HFF-Myc (cell line): Measurements from ENCODE around the gene KRT85.

Experiments used
- DNase-seq: peaks from one replicate; pipeline ENCODE4 v3.0.0-alpha.2; 2011; ENCODE audit warnings: low read depth; ENCODE audit errors: extremely low read depth
- H3K4me3 ChIP-seq: replicated peaks from 2 replicates; pipeline ENCODE4 v1.5.1; 2011; ENCODE audit warnings: low read depth, mild to moderate bottlenecking, control low read depth, low read length
- TF ChIP-seq, protein P1 (sequence below): IDR thresholded peaks from 2 replicates; pipeline ENCODE4 v1.5.1; 2012; ENCODE audit warnings: mild to moderate bottlenecking, low read depth, low read length, control low read depth; ENCODE audit errors: missing control alignments

The KRT85 gene

DNA sequence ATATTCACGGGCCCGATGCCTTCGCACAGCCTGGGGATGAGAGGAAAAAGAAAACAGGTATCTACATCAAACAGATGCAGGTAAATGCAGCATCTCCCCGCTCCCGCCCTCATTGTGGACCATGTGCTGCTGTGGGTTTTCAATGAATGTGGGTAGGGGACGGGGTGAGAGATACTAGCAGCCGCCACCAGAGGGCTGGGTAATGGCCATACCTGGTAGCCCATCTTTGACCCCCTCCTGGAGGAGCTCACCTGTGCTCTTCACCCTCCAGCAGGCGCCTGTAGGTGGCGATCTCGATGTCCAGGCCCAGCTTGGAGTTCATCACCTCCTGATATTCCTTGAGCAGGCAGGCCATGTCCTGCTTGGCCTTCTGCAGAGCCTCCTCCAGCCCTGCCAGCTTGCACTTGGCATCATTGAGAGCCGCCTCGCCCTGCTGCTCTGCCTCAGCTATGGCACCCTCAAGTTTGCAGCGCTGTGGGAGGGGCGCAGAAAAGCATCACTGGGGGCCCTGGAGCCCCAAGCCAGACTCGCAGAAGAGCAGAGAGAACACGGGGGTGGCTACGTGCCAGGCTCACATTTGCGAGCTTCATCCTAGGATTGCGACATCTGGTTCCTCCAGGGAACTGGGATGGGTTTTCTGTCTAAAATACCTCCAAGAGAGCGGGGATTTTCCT lies 28.6 kb upstream of the KRT85 start:
- H3K4me3 ChIP-seq = no peak overlapping the region
- DNase-seq = no peak
- TF ChIP-seq, protein P1, sequence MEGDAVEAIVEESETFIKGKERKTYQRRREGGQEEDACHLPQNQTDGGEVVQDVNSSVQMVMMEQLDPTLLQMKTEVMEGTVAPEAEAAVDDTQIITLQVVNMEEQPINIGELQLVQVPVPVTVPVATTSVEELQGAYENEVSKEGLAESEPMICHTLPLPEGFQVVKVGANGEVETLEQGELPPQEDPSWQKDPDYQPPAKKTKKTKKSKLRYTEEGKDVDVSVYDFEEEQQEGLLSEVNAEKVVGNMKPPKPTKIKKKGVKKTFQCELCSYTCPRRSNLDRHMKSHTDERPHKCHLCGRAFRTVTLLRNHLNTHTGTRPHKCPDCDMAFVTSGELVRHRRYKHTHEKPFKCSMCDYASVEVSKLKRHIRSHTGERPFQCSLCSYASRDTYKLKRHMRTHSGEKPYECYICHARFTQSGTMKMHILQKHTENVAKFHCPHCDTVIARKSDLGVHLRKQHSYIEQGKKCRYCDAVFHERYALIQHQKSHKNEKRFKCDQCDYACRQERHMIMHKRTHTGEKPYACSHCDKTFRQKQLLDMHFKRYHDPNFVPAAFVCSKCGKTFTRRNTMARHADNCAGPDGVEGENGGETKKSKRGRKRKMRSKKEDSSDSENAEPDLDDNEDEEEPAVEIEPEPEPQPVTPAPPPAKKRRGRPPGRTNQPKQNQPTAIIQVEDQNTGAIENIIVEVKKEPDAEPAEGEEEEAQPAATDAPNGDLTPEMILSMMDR = peak; percentile 27

DNA sequence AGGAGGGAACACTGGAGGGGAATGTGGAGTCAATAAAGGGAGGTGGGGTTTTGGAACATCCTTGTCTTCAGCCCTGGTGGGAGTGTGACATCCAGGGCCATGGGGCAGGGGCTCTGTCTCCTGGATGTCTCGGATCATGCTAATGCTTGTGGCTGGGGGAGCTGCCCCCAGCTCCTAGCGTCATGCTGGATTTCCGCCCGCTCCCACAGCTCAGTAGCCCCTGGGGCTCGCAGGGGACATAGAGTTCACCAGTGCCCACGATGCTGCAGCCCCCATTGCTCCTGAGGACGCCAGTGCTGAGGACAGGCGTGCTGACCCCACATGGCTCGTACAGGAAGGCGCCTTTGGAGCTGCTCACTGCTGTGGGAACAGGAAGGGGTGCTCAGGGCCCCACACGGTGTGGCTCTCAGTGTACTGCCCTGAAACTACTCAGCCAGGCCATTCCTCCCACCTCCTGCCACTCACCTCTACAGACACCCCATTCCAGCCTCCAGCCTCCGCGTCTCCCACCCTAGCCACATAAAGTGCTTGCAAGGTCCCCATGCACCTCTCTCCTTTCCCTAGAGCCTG lies 27.6 kb upstream of the KRT85 start:
- TF ChIP-seq, protein P1 = no peak
- DNase-seq = no peak
- H3K4me3 ChIP-seq = no peak overlapping the region

DNA sequence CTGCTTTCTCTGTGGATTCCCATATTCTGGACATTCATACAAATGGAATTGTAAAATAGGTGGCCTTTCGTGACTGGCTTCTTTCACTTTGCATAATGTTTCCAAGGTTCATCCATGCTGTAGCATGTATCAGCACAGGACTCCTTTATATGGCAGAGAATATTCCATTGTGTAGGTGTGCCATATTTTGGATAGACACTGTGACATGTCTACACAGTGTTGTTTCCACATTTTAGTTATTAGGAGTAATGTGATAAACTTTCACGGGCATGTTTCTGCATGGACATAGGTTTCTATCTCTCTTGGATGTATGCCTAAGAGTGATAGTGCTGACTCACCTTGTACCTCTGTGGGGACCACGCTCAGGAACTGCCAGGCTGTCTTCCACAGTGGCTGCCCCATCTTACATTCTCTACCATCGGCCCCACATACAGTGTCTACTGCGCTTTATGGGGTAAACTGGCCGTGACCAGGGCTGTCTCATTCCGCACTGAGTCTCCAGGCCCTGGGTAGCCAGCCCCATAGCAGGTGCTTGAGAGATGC lies 25.3 kb upstream of the KRT85 start:
- no peak for DNase-seq
- H3K4me3 ChIP-seq = no peak overlapping the region
- TF ChIP-seq, protein P1 = no peak

DNA sequence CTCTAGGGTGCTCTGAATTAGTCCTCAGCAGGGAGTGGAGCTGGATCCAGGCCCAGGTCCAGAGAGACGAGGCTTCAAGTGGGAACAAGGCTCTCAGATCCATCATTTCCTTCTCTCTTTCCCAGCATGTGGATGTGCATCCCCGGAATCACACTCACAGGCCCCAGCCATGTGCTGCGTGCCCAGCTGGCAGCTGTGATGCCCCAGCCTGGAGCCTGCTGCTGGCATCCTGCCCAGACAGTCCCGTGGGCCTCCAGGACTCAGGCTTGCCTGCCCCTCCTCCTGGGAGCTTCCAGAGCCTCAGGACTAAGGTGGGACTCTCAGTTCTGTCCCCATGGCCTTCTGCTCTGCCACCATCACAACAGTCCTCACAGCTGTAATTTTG lies 24.3 kb upstream of the KRT85 start:
- TF ChIP-seq, protein P1 = no peak
- no peak for DNase-seq
- H3K4me3 ChIP-seq = no peak overlapping the region

DNA sequence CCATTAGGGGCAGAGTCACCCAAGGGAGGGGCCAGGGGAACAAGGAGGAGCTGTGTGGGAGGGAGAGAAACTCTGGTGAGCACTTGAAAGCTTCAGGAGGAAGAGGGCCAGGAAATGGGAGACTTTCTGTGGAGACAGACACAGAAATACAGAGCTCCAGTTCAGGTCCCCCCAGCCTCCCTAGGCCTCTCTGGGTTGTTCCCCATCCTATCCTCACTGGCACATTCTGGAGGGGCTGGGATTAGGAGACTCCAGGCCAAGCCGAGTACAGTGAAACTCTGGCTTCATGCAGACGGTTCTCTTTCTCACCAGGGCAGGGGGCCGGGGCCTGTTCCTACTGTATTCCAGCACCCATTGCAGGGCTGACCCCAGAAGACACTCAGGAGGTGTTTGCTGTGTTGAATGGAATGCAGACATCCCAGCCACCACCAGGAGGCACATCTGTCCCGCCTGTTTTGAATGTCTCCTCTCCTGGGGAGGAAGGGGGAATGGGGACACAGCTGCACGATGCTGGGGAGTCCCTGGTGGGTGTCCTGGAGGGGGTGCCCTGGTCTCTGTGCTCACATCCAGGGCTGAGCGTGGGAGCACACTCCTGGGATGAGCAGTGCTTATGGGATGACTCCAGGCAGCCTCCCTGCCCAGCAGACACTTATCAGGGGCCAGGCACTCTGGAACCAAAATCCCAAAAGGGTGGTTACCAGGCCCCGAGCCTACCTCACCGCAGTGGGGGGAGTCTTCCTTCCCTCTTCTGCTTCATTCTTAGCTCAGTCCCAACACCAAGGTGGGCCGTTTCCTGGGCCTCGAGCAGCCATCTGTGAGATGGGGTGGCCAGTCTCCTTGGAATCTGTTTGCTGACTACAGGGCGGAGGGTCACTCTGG lies 23.7 kb upstream of the KRT85 start:
- TF ChIP-seq, protein P1 = peak; percentile 65
- no peak overlapping the region for H3K4me3 ChIP-seq
- DNase-seq = no peak

DNA sequence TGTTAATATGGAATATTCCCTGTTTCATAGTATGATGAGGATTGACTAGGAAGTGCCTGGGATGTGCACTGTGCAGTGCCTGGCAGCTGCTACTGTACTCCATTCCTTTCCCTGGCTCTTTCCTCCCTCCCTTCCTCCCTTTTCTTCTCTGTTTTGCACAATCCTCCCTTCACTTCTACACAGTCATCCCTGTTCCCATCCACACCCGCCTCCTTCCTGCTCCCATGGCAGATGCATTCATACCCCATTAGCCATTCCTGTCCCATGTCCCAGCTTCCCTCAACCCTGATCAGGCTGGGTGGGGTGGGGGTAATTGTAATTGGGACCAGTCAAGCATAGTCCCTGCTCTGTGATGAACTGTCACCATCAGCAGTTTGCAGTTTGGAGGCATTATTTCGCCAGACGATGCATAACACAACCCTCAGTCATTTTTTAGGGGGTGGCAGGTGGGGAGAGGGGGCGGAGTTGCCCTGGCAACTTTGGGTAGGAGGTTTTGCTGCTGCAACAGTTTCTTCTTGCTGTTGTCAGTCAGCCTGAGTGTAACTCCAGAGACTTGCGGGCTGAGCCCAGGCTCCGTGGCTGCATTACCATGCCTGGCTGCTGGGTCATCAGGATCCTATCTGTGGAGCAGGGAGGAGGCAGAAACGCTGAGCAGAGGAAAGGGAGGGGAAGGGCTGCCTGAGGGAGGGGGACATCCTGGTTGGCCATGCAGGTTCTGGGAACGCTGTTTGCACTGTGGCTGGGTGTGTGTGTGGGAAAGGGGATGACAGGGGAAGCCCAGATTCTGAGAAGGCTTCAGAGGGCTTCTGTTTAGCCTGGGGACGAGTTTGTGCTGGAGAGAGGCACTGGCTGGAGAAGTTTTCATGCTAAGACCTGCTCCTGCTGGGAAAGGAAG lies 22.3 kb upstream of the KRT85 start:
- TF ChIP-seq, protein P1 = no peak
- DNase-seq = no peak

More for the DNA sequence above, 22.3 kb upstream of the KRT85 start:
- H3K4me3 ChIP-seq = no peak overlapping the region
